Body of pancreas (tissue), 4 donors: ENCODE measurements around the gene HBB.

Source experiments
- POLR2A ChIP-seq, 3 donors: fragments of 450-650 bp; IDR thresholded peaks; one replicate each; pipeline ENCODE4 v1.6.1; 2016; ENCODE audit warnings: antibody characterized with exemption in 3 of 3, mild to moderate bottlenecking in 2 of 3
- TF ChIP-seq, protein P1 (sequence below), 7 experiments: fragments of 450-650 bp in 4 of 7; fragments of 200-600 bp in 3 of 7; sonication (generic) in 3 of 7; IDR thresholded peaks; one replicate each; pipeline ENCODE4 v1.5.1; 2016 to 2019; ENCODE audit warnings: antibody characterized with exemption in 7 of 7

DNA sequence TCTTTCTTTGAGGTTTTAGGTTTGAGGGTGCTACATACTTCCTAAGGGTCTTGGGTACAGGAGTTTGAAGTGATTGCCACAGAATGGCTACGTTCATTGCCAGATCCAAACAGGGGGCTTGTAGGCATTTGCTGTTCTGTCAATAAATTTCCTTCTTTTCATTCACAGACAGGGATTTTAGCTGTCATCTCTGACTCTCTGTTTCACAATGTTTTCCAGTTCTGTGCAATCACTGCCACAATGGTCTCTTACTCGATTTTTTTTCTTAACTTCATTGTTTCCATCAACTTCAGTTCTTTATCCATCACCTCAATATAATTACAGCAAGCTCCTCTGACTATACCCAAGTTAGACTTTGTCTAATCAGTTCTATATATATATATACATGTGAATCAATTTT is 13.6 kb upstream of the HBB start:
- TF ChIP-seq, protein P1, sequence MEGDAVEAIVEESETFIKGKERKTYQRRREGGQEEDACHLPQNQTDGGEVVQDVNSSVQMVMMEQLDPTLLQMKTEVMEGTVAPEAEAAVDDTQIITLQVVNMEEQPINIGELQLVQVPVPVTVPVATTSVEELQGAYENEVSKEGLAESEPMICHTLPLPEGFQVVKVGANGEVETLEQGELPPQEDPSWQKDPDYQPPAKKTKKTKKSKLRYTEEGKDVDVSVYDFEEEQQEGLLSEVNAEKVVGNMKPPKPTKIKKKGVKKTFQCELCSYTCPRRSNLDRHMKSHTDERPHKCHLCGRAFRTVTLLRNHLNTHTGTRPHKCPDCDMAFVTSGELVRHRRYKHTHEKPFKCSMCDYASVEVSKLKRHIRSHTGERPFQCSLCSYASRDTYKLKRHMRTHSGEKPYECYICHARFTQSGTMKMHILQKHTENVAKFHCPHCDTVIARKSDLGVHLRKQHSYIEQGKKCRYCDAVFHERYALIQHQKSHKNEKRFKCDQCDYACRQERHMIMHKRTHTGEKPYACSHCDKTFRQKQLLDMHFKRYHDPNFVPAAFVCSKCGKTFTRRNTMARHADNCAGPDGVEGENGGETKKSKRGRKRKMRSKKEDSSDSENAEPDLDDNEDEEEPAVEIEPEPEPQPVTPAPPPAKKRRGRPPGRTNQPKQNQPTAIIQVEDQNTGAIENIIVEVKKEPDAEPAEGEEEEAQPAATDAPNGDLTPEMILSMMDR (IDR thresholded peaks at IDR 0.05): no peak
- no peak for TF ChIP-seq POLR2A (IDR thresholded peaks at IDR 0.05)
